K562 (cell line): ENCODE data around the gene MC2R. TPM values are rescaled to one million over a fixed set of nuclear protein-coding genes. Genes with fewer than 3 reads are reported as not detected.

Experiments used
- PURB ChIP-seq: sonication (generic); formaldehyde crosslinking; IDR thresholded peaks from 2 replicates; pipeline ENCODE4 v1.9.0; 2021; ENCODE audit warnings: low read depth, mild to moderate bottlenecking, missing genetic modification reagents
- SMC3 ChIP-seq: conservative IDR thresholded peaks from 2 replicates; pipeline ENCODE4 v1.6.1; 2011; ENCODE audit warnings: low read depth, low read length, improper control_type of control experiment; ENCODE audit not compliant: insufficient read depth
- polyA plus RNA-seq, 8 experiments: library from polyadenylated mRNA; depleted of rRNA in 4 of 8; stranded (reverse) in 5 of 8; unstranded in 3 of 8; fragments of >200 nt; fragmentation: Nextera tagmentation in 2 of 8; fragmentation: Illumina TruSeq in 1 of 8; extraction: Ambion mirVana in 2 of 8; extraction: Trizol in 1 of 8; gene quantifications; 2 replicates each; pipeline versions ENCODE4 v1.2.1 to v1.2.3, GENCODE V29; 2011 to 2014; ENCODE audit warnings: inconsistent platforms in 1 of 8, missing spikeins in 1 of 8
- total RNA-seq, 7 experiments: library from RNA; depleted of rRNA in 6 of 7; stranded (reverse); fragments of >200 nt in 6 of 7; fragmentation: Illumina TruSeq in 2 of 7; extraction: Trizol in 2 of 7; gene quantifications; 2 replicates each; pipeline versions ENCODE4 v1.2.1 to v1.2.3, GENCODE V29; 2011 to 2021; ENCODE audit warnings: low replicate concordance in 1 of 7
- TF ChIP-seq, protein P1 (sequence below): fragments of 450-650 bp; IDR thresholded peaks from 2 replicates; pipeline ENCODE4 v1.6.1; 2018; ENCODE audit not compliant: partially characterized antibody
- TF ChIP-seq, protein P2 (sequence below): fragments of 250-450 bp; sonication (Bioruptor Pico); IDR thresholded peaks from 2 replicates; pipeline ENCODE4 v1.4.0; 2020; ENCODE audit warnings: mild to moderate bottlenecking, moderate library complexity

Gene MC2R
- total and polyA plus RNA-seq, 9 of the 15 experiments (the other 6 are each of a cell fraction or from before 2014, with no cell fraction given) = not detected

DNA sequence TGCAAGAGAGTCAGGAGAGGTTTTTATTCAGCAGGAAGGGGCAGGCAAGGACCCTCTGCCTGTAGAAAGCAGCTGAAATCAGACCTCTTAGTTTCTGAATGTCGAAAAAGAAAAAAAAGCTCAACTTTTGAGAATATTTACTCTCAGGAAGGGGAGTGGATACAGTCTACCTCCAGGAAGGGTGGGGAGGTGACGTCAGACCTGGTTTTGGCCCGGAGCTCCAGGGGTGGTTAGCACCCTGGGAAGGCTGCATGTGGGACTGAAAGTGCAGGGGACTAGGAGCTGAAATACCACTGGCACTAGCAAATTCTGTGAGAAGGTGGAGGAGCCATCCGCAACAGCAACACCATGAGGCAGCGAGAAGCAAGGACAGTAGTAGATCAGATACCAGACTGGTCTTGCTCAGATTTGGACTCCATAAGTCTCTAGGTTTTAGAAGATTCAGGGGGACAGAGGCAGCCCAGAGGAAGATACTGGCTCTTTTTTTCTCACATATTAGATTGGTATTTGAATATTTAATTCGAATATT lies 19.8 kb downstream of the MC2R start (continued):
- TF ChIP-seq, protein P1, sequence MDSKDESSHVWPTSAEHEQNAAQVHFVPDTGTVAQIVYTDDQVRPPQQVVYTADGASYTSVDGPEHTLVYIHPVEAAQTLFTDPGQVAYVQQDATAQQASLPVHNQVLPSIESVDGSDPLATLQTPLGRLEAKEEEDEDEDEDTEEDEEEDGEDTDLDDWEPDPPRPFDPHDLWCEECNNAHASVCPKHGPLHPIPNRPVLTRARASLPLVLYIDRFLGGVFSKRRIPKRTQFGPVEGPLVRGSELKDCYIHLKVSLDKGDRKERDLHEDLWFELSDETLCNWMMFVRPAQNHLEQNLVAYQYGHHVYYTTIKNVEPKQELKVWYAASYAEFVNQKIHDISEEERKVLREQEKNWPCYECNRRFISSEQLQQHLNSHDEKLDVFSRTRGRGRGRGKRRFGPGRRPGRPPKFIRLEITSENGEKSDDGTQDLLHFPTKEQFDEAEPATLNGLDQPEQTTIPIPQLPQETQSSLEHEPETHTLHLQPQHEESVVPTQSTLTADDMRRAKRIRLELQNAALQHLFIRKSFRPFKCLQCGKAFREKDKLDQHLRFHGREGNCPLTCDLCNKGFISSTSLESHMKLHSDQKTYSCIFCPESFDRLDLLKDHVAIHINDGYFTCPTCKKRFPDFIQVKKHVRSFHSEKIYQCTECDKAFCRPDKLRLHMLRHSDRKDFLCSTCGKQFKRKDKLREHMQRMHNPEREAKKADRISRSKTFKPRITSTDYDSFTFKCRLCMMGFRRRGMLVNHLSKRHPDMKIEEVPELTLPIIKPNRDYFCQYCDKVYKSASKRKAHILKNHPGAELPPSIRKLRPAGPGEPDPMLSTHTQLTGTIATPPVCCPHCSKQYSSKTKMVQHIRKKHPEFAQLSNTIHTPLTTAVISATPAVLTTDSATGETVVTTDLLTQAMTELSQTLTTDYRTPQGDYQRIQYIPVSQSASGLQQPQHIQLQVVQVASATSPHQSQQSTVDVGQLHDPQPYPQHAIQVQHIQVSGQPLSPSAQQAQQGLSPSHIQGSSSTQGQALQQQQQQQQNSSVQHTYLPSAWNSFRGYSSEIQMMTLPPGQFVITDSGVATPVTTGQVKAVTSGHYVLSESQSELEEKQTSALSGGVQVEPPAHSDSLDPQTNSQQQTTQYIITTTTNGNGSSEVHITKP = no peak
- TF ChIP-seq PURB (CRISPR knock-in tag) = no peak
- TF ChIP-seq SMC3 = no peak
- TF ChIP-seq, protein P2, sequence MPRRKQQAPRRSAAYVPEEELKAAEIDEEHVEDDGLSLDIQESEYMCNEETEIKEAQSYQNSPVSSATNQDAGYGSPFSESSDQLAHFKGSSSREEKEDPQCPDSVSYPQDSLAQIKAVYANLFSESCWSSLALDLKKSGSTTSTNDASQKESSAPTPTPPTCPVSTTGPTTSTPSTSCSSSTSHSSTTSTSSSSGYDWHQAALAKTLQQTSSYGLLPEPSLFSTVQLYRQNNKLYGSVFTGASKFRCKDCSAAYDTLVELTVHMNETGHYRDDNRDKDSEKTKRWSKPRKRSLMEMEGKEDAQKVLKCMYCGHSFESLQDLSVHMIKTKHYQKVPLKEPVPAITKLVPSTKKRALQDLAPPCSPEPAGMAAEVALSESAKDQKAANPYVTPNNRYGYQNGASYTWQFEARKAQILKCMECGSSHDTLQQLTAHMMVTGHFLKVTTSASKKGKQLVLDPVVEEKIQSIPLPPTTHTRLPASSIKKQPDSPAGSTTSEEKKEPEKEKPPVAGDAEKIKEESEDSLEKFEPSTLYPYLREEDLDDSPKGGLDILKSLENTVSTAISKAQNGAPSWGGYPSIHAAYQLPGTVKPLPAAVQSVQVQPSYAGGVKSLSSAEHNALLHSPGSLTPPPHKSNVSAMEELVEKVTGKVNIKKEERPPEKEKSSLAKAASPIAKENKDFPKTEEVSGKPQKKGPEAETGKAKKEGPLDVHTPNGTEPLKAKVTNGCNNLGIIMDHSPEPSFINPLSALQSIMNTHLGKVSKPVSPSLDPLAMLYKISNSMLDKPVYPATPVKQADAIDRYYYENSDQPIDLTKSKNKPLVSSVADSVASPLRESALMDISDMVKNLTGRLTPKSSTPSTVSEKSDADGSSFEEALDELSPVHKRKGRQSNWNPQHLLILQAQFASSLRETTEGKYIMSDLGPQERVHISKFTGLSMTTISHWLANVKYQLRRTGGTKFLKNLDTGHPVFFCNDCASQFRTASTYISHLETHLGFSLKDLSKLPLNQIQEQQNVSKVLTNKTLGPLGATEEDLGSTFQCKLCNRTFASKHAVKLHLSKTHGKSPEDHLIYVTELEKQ (CRISPR knock-in tag) = no peak
